ENCODE measurements around the gene RNPS1.
A peak's percentile ranks its signal among the peaks of the same experiment; 100 is the strongest.

Gene RNPS1

GRCh38 chr16:2297506-2297860 lies 29.6 kb upstream of the RNPS1 start:
- no peak for TF ChIP-seq CTCF (IDR thresholded peaks at IDR 0.05; ENCODE audit: low read depth, low read length)
- H3K4me3 ChIP-seq (ENCODE audit: low read depth, low read length) = no peak overlapping the region
- DNase-seq (ENCODE audit: low read depth, low spot score) = no peak
- in situ Hi-C loops (cut with HindIII; ENCODE audit: low sequenced_read_pairs) = no loop called here

GRCh38 chr16:2296661-2297505 lies 29.0 kb upstream of the RNPS1 start:
- in situ Hi-C loops (cut with HindIII; ENCODE audit: low sequenced_read_pairs) = no loop called here
- peak; percentile 56 for TF ChIP-seq CTCF (IDR thresholded peaks at IDR 0.05; ENCODE audit: low read depth, low read length)
- DNase-seq (ENCODE audit: low read depth, low spot score) = peak; percentile 7
- H3K4me3 ChIP-seq (ENCODE audit: low read depth, low read length) = no peak overlapping the region

- no peak for TF ChIP-seq CTCF (IDR thresholded peaks at IDR 0.05; ENCODE audit: low read depth, low read length)
- no peak for DNase-seq (ENCODE audit: low read depth, low spot score)
- H3K4me3 ChIP-seq (ENCODE audit: low read depth, low read length) = no peak overlapping the region
- in situ Hi-C loops (cut with HindIII; ENCODE audit: low sequenced_read_pairs) = no loop called here
Observed at GRCh38 chr16:2295056-2295798, 27.3 kb upstream of the RNPS1 start.

GRCh38 chr16:2292221-2292620 lies 24.3 kb upstream of the RNPS1 start:
- TF ChIP-seq CTCF (IDR thresholded peaks at IDR 0.05; ENCODE audit: low read depth, low read length) = no peak
- no peak for DNase-seq (ENCODE audit: low read depth, low spot score)
- in situ Hi-C loops (cut with HindIII; ENCODE audit: low sequenced_read_pairs) = no loop called here
- H3K4me3 ChIP-seq (ENCODE audit: low read depth, low read length) = no peak overlapping the region

GRCh38 chr16:2289282-2289681 lies 21.4 kb upstream of the RNPS1 start:
- in situ Hi-C loops (cut with HindIII; ENCODE audit: low sequenced_read_pairs) = no loop called here
- TF ChIP-seq CTCF (IDR thresholded peaks at IDR 0.05; ENCODE audit: low read depth, low read length) = no peak

GRCh38 chr16:2288726-2289125 lies 20.8 kb upstream of the RNPS1 start:
- TF ChIP-seq CTCF (IDR thresholded peaks at IDR 0.05; ENCODE audit: low read depth, low read length) = no peak
- in situ Hi-C loops (cut with HindIII; ENCODE audit: low sequenced_read_pairs) = no loop called here
- no peak for DNase-seq (ENCODE audit: low read depth, low spot score)
- H3K4me3 ChIP-seq (ENCODE audit: low read depth, low read length) = no peak overlapping the region

More at GRCh38 chr16:2289282-2289681, 21.4 kb upstream of the RNPS1 start:
- no peak for DNase-seq (ENCODE audit: low read depth, low spot score)
- no peak overlapping the region for H3K4me3 ChIP-seq (ENCODE audit: low read depth, low read length)

Data from astrocyte of the spinal cord (primary cell).